Caco-2 (cell line): ENCODE measurements around the gene TP63. TPM values are rescaled to one million over a fixed set of nuclear protein-coding genes. Genes with fewer than 3 reads are reported as not detected.

Experiments
- BruUV-seq: library from RNA; stranded (reverse); fragments of 400-500 nt; replicated peaks from 2 replicates; lab custom pipeline; 2021; lab: Mats Ljungman, UMichigan
- CTCF ChIA-PET: fragments of 300-600 bp; sonication (Branson Sonifier 250); formaldehyde crosslinking; loops from one replicate; lab custom pipeline; 2022; ENCODE audit warnings: antibody characterized with exemption; lab: Charles Lee
- POLR2A ChIA-PET: fragments of 300-600 bp; sonication (Branson Sonifier 250); formaldehyde crosslinking; loops from one replicate; lab custom pipeline; 2022; ENCODE audit warnings: antibody characterized with exemption; lab: Charles Lee
- DNase-seq, 2 experiments: peaks; one replicate each; pipeline versions ENCODE4 v3.0.0 to v3.0.0-alpha.2; 2020 to 2022
- H3K27me3 ChIP-seq: replicated peaks from 2 replicates; pipeline ENCODE4 v1.6.0; 2011; ENCODE audit warnings: low read length; ENCODE audit not compliant: control insufficient read depth, insufficient read depth
- H3K36me3 ChIP-seq: 2 replicates; pipeline ENCODE4 v1.5.1; 2011; ENCODE audit warnings: low read length; ENCODE audit not compliant: control insufficient read depth, insufficient read depth
- H3K4me1 ChIP-seq: fragments of 250-450 bp; sonication (Bioruptor Pico); 2 replicates; pipeline ENCODE4 v1.5.1; 2020; ENCODE audit warnings: mild to moderate bottlenecking
- H3K4me3 ChIP-seq: 2 replicates; pipeline ENCODE4 v1.5.1; 2011; ENCODE audit warnings: low read depth, mild to moderate bottlenecking, control low read depth, low read length
- H3K9me3 ChIP-seq: fragments of 250-450 bp; sonication (Bioruptor Pico); 2 replicates; pipeline ENCODE4 v1.5.1; 2020; ENCODE audit warnings: mild to moderate bottlenecking, moderate library complexity
- H3K27ac Mint-ChIP-seq: one replicate; pipeline ENCODE4 v1.8.0; 2022; ENCODE audit warnings: mixed read lengths; ENCODE audit not compliant: unreplicated experiment
- H3K27me3 Mint-ChIP-seq: one replicate; pipeline ENCODE4 v1.8.0; 2022; ENCODE audit warnings: mixed read lengths; ENCODE audit not compliant: insufficient read depth, unreplicated experiment
- H3K36me3 Mint-ChIP-seq: one replicate; pipeline ENCODE4 v1.8.0; 2022; ENCODE audit warnings: mild to moderate bottlenecking, mixed read lengths; ENCODE audit not compliant: insufficient read depth, unreplicated experiment
- H3K4me1 Mint-ChIP-seq: one replicate; pipeline ENCODE4 v1.8.0; 2022; ENCODE audit warnings: low read depth, mixed read lengths; ENCODE audit not compliant: unreplicated experiment
- H3K4me3 Mint-ChIP-seq: one replicate; pipeline ENCODE4 v1.8.0; 2022; ENCODE audit warnings: mild to moderate bottlenecking, moderate library complexity, mixed read lengths; ENCODE audit not compliant: unreplicated experiment
- H3K9me3 Mint-ChIP-seq: one replicate; pipeline ENCODE4 v1.8.0; 2022; ENCODE audit warnings: mixed read lengths; ENCODE audit not compliant: unreplicated experiment
- CTCF ChIP-seq, 2 experiments: fragments of 200-600 bp in 1 of 2; IDR thresholded peaks; 1 replicate in 1 of 2; 2 replicates in 1 of 2; pipeline versions ENCODE4 v1.5.1 to v1.8.0; 2011 to 2022; ENCODE audit warnings: antibody characterized with exemption in 1 of 2, control low read depth in 1 of 2, inconsistent platforms in 1 of 2, low read depth in 1 of 2, low read length in 1 of 2, mild to moderate bottlenecking in 1 of 2, moderate library complexity in 1 of 2; ENCODE audit not compliant: insufficient read depth in 1 of 2, severe bottlenecking in 1 of 2, unreplicated experiment in 1 of 2
- intact Hi-C: fragments of 100-400 bp; cut with micrococcal nuclease; formaldehyde crosslinking; loops from one replicate; pipeline ENCODE4 v1.10.0; 2022; ENCODE audit not compliant: unreplicated experiment
- total RNA-seq: library from RNA; stranded (reverse); gene quantifications from 2 replicates; pipeline ENCODE4 v1.2.3, GENCODE V29; 2022

The TP63 gene
- total RNA-seq, 1 experiment from 2014 or later, result 1.2 TPM

GRCh38 chr3:189637750-189638149 lies 6.6 kb downstream of the TP63 start:
- Histone ChIP-seq H3K9me3 (no peaks in the 10 kb centered on the region), H3K4me3 (no peak overlapping the region), H3K4me1 (no peaks in the 10 kb centered on the region), H3K36me3 (no peaks in the 10 kb centered on the region), H3K27me3 (no peaks in the 10 kb centered on the region)
- H3K4me1 Mint-ChIP-seq, result no peaks in the 10 kb centered on the region
- H3K27me3 Mint-ChIP-seq, result peaks cover 8% of the 10 kb centered on the region
- TF ChIP-seq CTCF (IDR thresholded peaks at IDR 0.05; ENCODE audit: insufficient read depth in 1 of 2, low read depth in 1 of 2, low read length in 1 of 2, severe bottlenecking in 1 of 2, unreplicated experiment in 1 of 2), result no peak
- POLR2A ChIA-PET, result no interaction called here
- intact Hi-C loops, result no loop called here
- no TSS peak for BruUV-seq
- H3K27ac Mint-ChIP-seq, result no peak overlapping the region
- no peaks in the 10 kb centered on the region for H3K36me3 Mint-ChIP-seq
- no peak overlapping the region for H3K4me3 Mint-ChIP-seq
- no peaks in the 10 kb centered on the region for H3K9me3 Mint-ChIP-seq
- DNase-seq, result no peak
- CTCF ChIA-PET, result no interaction called here

GRCh38 chr3:189638276-189639031 lies 7.3 kb downstream of the TP63 start:
- Histone ChIP-seq H3K36me3 (no peaks in the 10 kb centered on the region), H3K27me3 (no peaks in the 10 kb centered on the region), H3K9me3 (no peaks in the 10 kb centered on the region), H3K4me1 (no peaks in the 10 kb centered on the region), H3K4me3 (no peak overlapping the region)
- no peaks in the 10 kb centered on the region for H3K4me1 Mint-ChIP-seq
- ChIA-PET CTCF (no interaction called here), POLR2A (no interaction called here)
- no peak for DNase-seq
- H3K36me3 Mint-ChIP-seq, result no peaks in the 10 kb centered on the region
- H3K9me3 Mint-ChIP-seq, result no peaks in the 10 kb centered on the region
- intact Hi-C loops, result no loop called here
- no peak for TF ChIP-seq CTCF (IDR thresholded peaks at IDR 0.05; ENCODE audit: insufficient read depth in 1 of 2, low read depth in 1 of 2, low read length in 1 of 2, severe bottlenecking in 1 of 2, unreplicated experiment in 1 of 2)
- peaks cover 8% of the 10 kb centered on the region for H3K27me3 Mint-ChIP-seq
- no peak overlapping the region for H3K27ac Mint-ChIP-seq
- no TSS peak for BruUV-seq
- no peak overlapping the region for H3K4me3 Mint-ChIP-seq

GRCh38 chr3:189641776-189642175 lies 10.6 kb downstream of the TP63 start:
- DNase-seq, result no peak
- Mint-ChIP-seq H3K27me3 (peaks cover 6% of the 10 kb centered on the region), H3K4me3 (no peak overlapping the region), H3K27ac (no peak overlapping the region), H3K36me3 (no peaks in the 10 kb centered on the region), H3K9me3 (no peaks in the 10 kb centered on the region), H3K4me1 (no peaks in the 10 kb centered on the region)
- H3K4me1 ChIP-seq, result no peaks in the 10 kb centered on the region
- H3K4me3 ChIP-seq, result no peak overlapping the region
- intact Hi-C loops, result no loop called here
- TF ChIP-seq CTCF (IDR thresholded peaks at IDR 0.05; ENCODE audit: insufficient read depth in 1 of 2, low read depth in 1 of 2, low read length in 1 of 2, severe bottlenecking in 1 of 2, unreplicated experiment in 1 of 2), result no peak
- CTCF ChIA-PET, result no interaction called here
- H3K27me3 ChIP-seq, result no peaks in the 10 kb centered on the region
- POLR2A ChIA-PET, result no interaction called here
- no peaks in the 10 kb centered on the region for H3K36me3 ChIP-seq
- no peaks in the 10 kb centered on the region for H3K9me3 ChIP-seq
- no TSS peak for BruUV-seq
